K562 (cell line): ENCODE results near the gene CCR7. TPM values are rescaled to one million over a fixed set of nuclear protein-coding genes. Genes with fewer than 3 reads are reported as not detected.

Experiments
- ATAC-seq: fragments of 200-7000 bp; cut with Tn5 transposase; 3 replicates; pipeline ENCODE4 v1.9.1; 2020; ENCODE audit warnings: moderate library complexity
- BruUV-seq: library from RNA; stranded (reverse); fragments of 400-500 nt; replicated peaks from 2 replicates; lab custom pipeline; 2021; lab: Mats Ljungman, UMichigan
- CTCF ChIA-PET: fragments of 300-600 bp; formaldehyde crosslinking; extraction: SDS; loops from one replicate; lab custom pipeline; 2021; ENCODE audit warnings: low intra/inter-chr PET ratio; lab: Yijun Ruan, JAX
- POLR2A ChIA-PET: fragments of 300-600, 350-650 bp; sonication (Branson Sonifier 250); formaldehyde crosslinking; extraction: SDS; loops from one replicate; lab custom pipeline; 2021; ENCODE audit warnings: antibody characterized with exemption, inconsistent platforms; lab: Yijun Ruan, JAX
- DNase-seq, 4 experiments: peaks; one replicate each; pipeline versions ENCODE4 v3.0.0 to v3.0.0-alpha.2; 2011 to 2018; ENCODE audit warnings: low spot score in 3 of 4, mixed read lengths in 3 of 4; ENCODE audit errors: extremely low read depth in 1 of 4
- FAIRE-seq: peaks from 2 replicates; lab custom pipeline; 2011; peaks lifted over from hg19 to GRCh38; lab: Jason Lieb, UNC
- H2AFZ ChIP-seq: 2 replicates; pipeline ENCODE4 v1.6.0; 2011; ENCODE audit warnings: low read depth, low read length, control low read depth, inconsistent platforms
- H3K27ac ChIP-seq: fragments of 200-600 bp; 3 replicates; pipeline ENCODE4 v1.8.0; 2011; ENCODE audit warnings: low read depth, mild to moderate bottlenecking, control low read depth, inconsistent platforms, low read length, moderate library complexity, mixed read lengths; ENCODE audit errors: extremely low read depth
- H3K27me3 ChIP-seq, 2 experiments: fragments of 300-600 bp in 1 of 2; 2 replicates in 1 of 2; 3 replicates in 1 of 2; pipeline versions ENCODE4 v1.6.0 to v1.8.0; 2011; ENCODE audit warnings: inconsistent platforms in 2 of 2, low read length in 2 of 2, mild to moderate bottlenecking in 1 of 2, mixed read lengths in 1 of 2, moderate library complexity in 1 of 2; ENCODE audit not compliant: control insufficient read depth in 2 of 2, insufficient read depth in 2 of 2
- H3K36me3 ChIP-seq: fragments of 300-600 bp; 3 replicates; pipeline ENCODE4 v1.8.0; 2011; ENCODE audit warnings: mild to moderate bottlenecking, low read length, inconsistent platforms; ENCODE audit not compliant: control insufficient read depth, insufficient read depth
- H3K4me1 ChIP-seq, 2 experiments: fragments of 200-600 bp in 1 of 2; replicated peaks in 1 of 2; 2 replicates in 1 of 2; 3 replicates in 1 of 2; pipeline versions ENCODE4 v1.5.1 to v1.8.0; 2011; ENCODE audit warnings: inconsistent platforms in 2 of 2, low read length in 2 of 2, mild to moderate bottlenecking in 1 of 2, mixed read lengths in 1 of 2, moderate library complexity in 1 of 2; ENCODE audit not compliant: control insufficient read depth in 2 of 2, insufficient read depth in 2 of 2
- H3K4me2 ChIP-seq: 2 replicates; pipeline ENCODE4 v1.6.1; 2011; ENCODE audit warnings: low read length, control low read depth, inconsistent platforms, mixed read lengths; ENCODE audit not compliant: insufficient read depth
- H3K4me3 ChIP-seq: fragments of 200-600 bp; sonication (generic), shearing (Covaris generic); 2 replicates; pipeline ENCODE4 v1.5.1; 2016; ENCODE audit warnings: control low read depth, inconsistent platforms
- H3K79me2 ChIP-seq: fragments of 200-600 bp; 3 replicates; pipeline ENCODE4 v1.8.0; 2011; ENCODE audit warnings: low read length, inconsistent platforms; ENCODE audit not compliant: control insufficient read depth, insufficient read depth
- H3K9ac ChIP-seq, 2 experiments: 2 replicates each; pipeline versions ENCODE4 v1.6.0 to v1.6.1; 2011; ENCODE audit warnings: low read depth in 2 of 2, low read length in 2 of 2, control low read depth in 1 of 2, inconsistent platforms in 1 of 2, mild to moderate bottlenecking in 1 of 2, mixed read lengths in 1 of 2; ENCODE audit not compliant: insufficient read depth in 1 of 2
- H3K9me1 ChIP-seq: one replicate; pipeline ENCODE4 v1.6.0; 2011; ENCODE audit warnings: inconsistent platforms, mild to moderate bottlenecking, low read length, moderate library complexity; ENCODE audit not compliant: control insufficient read depth, insufficient read depth
- H3K9me3 ChIP-seq: replicated peaks from 2 replicates; pipeline ENCODE4 v1.5.1; 2011; ENCODE audit warnings: low read depth, low read length, inconsistent platforms; ENCODE audit not compliant: control insufficient read depth, insufficient read depth
- H4K20me1 ChIP-seq: replicated peaks from 2 replicates; pipeline ENCODE4 v1.6.1; 2011; ENCODE audit warnings: low read length, inconsistent platforms, mixed read lengths; ENCODE audit not compliant: control insufficient read depth, insufficient read depth
- ARID1B ChIP-seq: fragments of 450-650 bp; IDR thresholded peaks from 2 replicates; pipeline ENCODE4 v1.6.1; 2016; ENCODE audit warnings: antibody characterized with exemption, mild to moderate bottlenecking, inconsistent platforms
- BCLAF1 ChIP-seq, 2 experiments: fragments of 450-650 bp in 1 of 2; IDR thresholded peaks; 2 replicates each; pipeline ENCODE4 v1.6.1; 2011 to 2017; ENCODE audit warnings: low read depth in 2 of 2, antibody characterized with exemption in 1 of 2, borderline replicate concordance in 1 of 2, low read length in 1 of 2, mild to moderate bottlenecking in 1 of 2, mixed read lengths in 1 of 2; ENCODE audit not compliant: control insufficient read depth in 1 of 2
- DACH1 ChIP-seq: fragments of 450-650 bp; IDR thresholded peaks from 2 replicates; pipeline ENCODE4 v1.6.1; 2018; ENCODE audit not compliant: partially characterized antibody
- ETV5 ChIP-seq: sonication (generic); formaldehyde crosslinking; IDR thresholded peaks from 2 replicates; pipeline ENCODE4 v1.4.0; 2020; ENCODE audit warnings: low read depth, mild to moderate bottlenecking, missing genetic modification reagents
- FOXK2 ChIP-seq, 2 experiments: fragments of 450-650 bp; IDR thresholded peaks in 1 of 2; conservative IDR thresholded peaks in 1 of 2; 2 replicates each; pipeline ENCODE4 v1.6.1; 2016; ENCODE audit warnings: low read depth in 2 of 2, mild to moderate bottlenecking in 1 of 2
- ILF3 ChIP-seq: fragments of 450-650 bp; IDR thresholded peaks from 2 replicates; pipeline ENCODE4 v1.6.1; 2018; ENCODE audit warnings: antibody characterized with exemption, mild to moderate bottlenecking, moderate library complexity, borderline replicate concordance
- MAFG ChIP-seq: fragments of 450-650 bp; conservative IDR thresholded peaks from 2 replicates; pipeline ENCODE4 v1.6.1; 2016; ENCODE audit warnings: missing genetic modification characterization, missing compliant biosample characterization
- MAFK ChIP-seq: IDR thresholded peaks from 2 replicates; pipeline ENCODE4 v1.6.1; 2011; ENCODE audit warnings: low read length, improper control_type of control experiment
- MECOM ChIP-seq: fragments of 250-450 bp; sonication (Bioruptor Pico); IDR thresholded peaks from 2 replicates; pipeline ENCODE4 v1.8.0; 2022; ENCODE audit warnings: inconsistent platforms
- PHB2 ChIP-seq: fragments of 450-650 bp; IDR thresholded peaks from 2 replicates; pipeline ENCODE4 v1.6.1; 2017; ENCODE audit warnings: low read depth
- SMC3 ChIP-seq: conservative IDR thresholded peaks from 2 replicates; pipeline ENCODE4 v1.6.1; 2011; ENCODE audit warnings: low read depth, low read length, improper control_type of control experiment; ENCODE audit not compliant: insufficient read depth
- ZNF277 ChIP-seq: fragments of 250-450 bp; sonication (Bioruptor Pico); IDR thresholded peaks from 2 replicates; pipeline ENCODE4 v1.8.0; 2022; ENCODE audit warnings: inconsistent platforms, mild to moderate bottlenecking, moderate library complexity, borderline replicate concordance
- ZNF561 ChIP-seq: fragments of 450-650 bp; formaldehyde crosslinking; conservative IDR thresholded peaks from 2 replicates; pipeline ENCODE4 v1.4.0; 2020; ENCODE audit warnings: mild to moderate bottlenecking, moderate library complexity
- ZNF766 ChIP-seq: fragments of 200-800 bp; sonication (Bioruptor generic); conservative IDR thresholded peaks from 2 replicates; pipeline ENCODE4 v1.6.1; 2016; ENCODE audit warnings: missing genetic modification characterization, missing compliant biosample characterization
- ZNF830 ChIP-seq: fragments of 250-450 bp; sonication (Bioruptor Pico); IDR thresholded peaks from 2 replicates; pipeline ENCODE4 v1.5.0; 2021; ENCODE audit warnings: mild to moderate bottlenecking
- WGBS: fragments of 100-300 bp; shearing (Covaris generic); methylation state at CpG from one replicate; pipeline ENCODE4 v1.1.6; 2016; ENCODE audit warnings: low coverage, mixed read lengths; ENCODE audit not compliant: insufficient coverage; ENCODE audit errors: missing lambda C conversion rate; 5-methylcytosine and 5-hydroxymethylcytosine counted together
- in situ Hi-C: fragments of 300-500 bp; cut with MboI; formaldehyde crosslinking; loops from 4 replicates; pipeline ENCODE4 v1.15.0; 2018; ENCODE audit warnings: inconsistent platforms, mixed read lengths
- intact Hi-C: fragments of 100-400 bp; cut with micrococcal nuclease; formaldehyde crosslinking; loops from 2 replicates; pipeline ENCODE4 v1.14.2; 2022
- polyA plus RNA-seq, 8 experiments: library from polyadenylated mRNA; depleted of rRNA in 4 of 8; stranded (reverse) in 5 of 8; unstranded in 3 of 8; fragments of >200 nt; fragmentation: Nextera tagmentation in 2 of 8; fragmentation: Illumina TruSeq in 1 of 8; extraction: Ambion mirVana in 2 of 8; extraction: Trizol in 1 of 8; gene quantifications; 2 replicates each; pipeline versions ENCODE4 v1.2.1 to v1.2.3, GENCODE V29; 2011 to 2014; ENCODE audit warnings: inconsistent platforms in 1 of 8, missing spikeins in 1 of 8
- total RNA-seq, 7 experiments: library from RNA; depleted of rRNA in 6 of 7; stranded (reverse); fragments of >200 nt in 6 of 7; fragmentation: Illumina TruSeq in 2 of 7; extraction: Trizol in 2 of 7; gene quantifications; 2 replicates each; pipeline versions ENCODE4 v1.2.1 to v1.2.3, GENCODE V29; 2011 to 2021; ENCODE audit warnings: low replicate concordance in 1 of 7

CCR7 gene
- total and polyA plus RNA-seq, 9 of the 15 experiments (the other 6 are each of a cell fraction or from before 2014, with no cell fraction given): 0.14 to 1.4 (median 0.56) TPM

GRCh38 chr17:40530531-40530994, 34.7 kb downstream of the CCR7 start (continued):
- TF ChIP-seq BCLAF1 (IDR thresholded peaks at IDR 0.05; ENCODE audit: borderline replicate concordance in 1 of 2, control insufficient read depth in 1 of 2, low read depth in 2 of 2, low read length in 1 of 2) (no peak), DACH1 (no peak), ZNF561 (CRISPR knock-in tag) (no peak)

- BruUV-seq: no TSS peak
- CTCF ChIA-PET: interaction anchor here (0.5 kb wide), 1 partner anchor 91 kb away, joined by 3 read pairs; no protein-coding TSS in a partner anchor
- H3K4me1 ChIP-seq: peaks cover 4 to 24% of the 10 kb centered on the region in 2 experiments; a peak in 4 of 5 replicates
- no peaks in the 10 kb centered on the region for H3K79me2 ChIP-seq
- H3K27me3 ChIP-seq: no peaks in the 10 kb centered on the region
- no peaks in the 10 kb centered on the region for H3K36me3 ChIP-seq
- POLR2A ChIA-PET: interaction anchor here (0.7 to 0.9 kb wide), 2 partner anchors 10 to 82 kb away, joined by 4 read pairs; no protein-coding TSS in a partner anchor
- FAIRE-seq (no peak), ATAC-seq (no peak), DNase-seq (no peak)
- H4K20me1 ChIP-seq: no peaks in the 10 kb centered on the region
- 81% methylated on average over 2 of the region's 2 CpGs for WGBS
- in situ Hi-C loops (no loop called here), intact Hi-C loops (loop anchor here (10.0 kb wide), 1 partner anchor 225 kb away; the partner anchor contains the start of gene RARA)
- no peak overlapping the region for H2AFZ ChIP-seq
- no peak overlapping the region for H3K4me2 ChIP-seq
- H3K9ac ChIP-seq: no peak overlapping the region
- no peak overlapping the region for H3K27ac ChIP-seq
- H3K4me3 ChIP-seq: no peak overlapping the region
- H3K9me1 ChIP-seq: no peaks in the 10 kb centered on the region
- H3K9me3 ChIP-seq: no peaks in the 10 kb centered on the region
- TF ChIP-seq MAFG (tag) (no peak), ARID1B (no peak), ILF3 (no peak), MECOM (no peak), ZNF766 (no peak), FOXK2 (conservative IDR thresholded peaks at IDR 0.05 in 1 of 2, IDR thresholded peaks at IDR 0.05 in 1 of 2; ENCODE audit: low read depth in 2 of 2) (no peak), PHB2 (no peak), MAFK (no peak), ZNF277 (CRISPR knock-in tag) (no peak), ETV5 (no peak), ZNF830 (no peak), SMC3 (no peak)
These were observed 35.3 kb downstream of the CCR7 start for GRCh38 chr17:40529991-40530390.
